Frontal cortex (tissue), 4 donors: ENCODE data around the gene TMPRSS3. TPM values are rescaled to one million over a fixed set of nuclear protein-coding genes. Genes with fewer than 3 reads are reported as not detected.
"Not testable (repeated sequence)": the region's sequence is repeated elsewhere in the genome, so short reads cannot be mapped to it uniquely, and the experiment has no call there.

Experiments
- DNase-seq, 2 donors: peaks; one replicate each; pipeline ENCODE4 v3.0.0; 2012; ENCODE audit warnings: low spot score in 2 of 2
- FAIRE-seq: peaks from 2 replicates; lab custom pipeline; 2012; peaks lifted over from hg19 to GRCh38; lab: Jason Lieb, UNC
- total RNA-seq: library from RNA; depleted of rRNA; stranded (reverse); fragments of >200 nt; gene quantifications from one replicate; pipeline ENCODE4 v1.2.3, GENCODE V29; 2014
- donor health status: control.
- donor health status: control.
- donor health status: control.

Gene TMPRSS3
- total RNA-seq, 1 donor from 2014 or later: not detected

DNA sequence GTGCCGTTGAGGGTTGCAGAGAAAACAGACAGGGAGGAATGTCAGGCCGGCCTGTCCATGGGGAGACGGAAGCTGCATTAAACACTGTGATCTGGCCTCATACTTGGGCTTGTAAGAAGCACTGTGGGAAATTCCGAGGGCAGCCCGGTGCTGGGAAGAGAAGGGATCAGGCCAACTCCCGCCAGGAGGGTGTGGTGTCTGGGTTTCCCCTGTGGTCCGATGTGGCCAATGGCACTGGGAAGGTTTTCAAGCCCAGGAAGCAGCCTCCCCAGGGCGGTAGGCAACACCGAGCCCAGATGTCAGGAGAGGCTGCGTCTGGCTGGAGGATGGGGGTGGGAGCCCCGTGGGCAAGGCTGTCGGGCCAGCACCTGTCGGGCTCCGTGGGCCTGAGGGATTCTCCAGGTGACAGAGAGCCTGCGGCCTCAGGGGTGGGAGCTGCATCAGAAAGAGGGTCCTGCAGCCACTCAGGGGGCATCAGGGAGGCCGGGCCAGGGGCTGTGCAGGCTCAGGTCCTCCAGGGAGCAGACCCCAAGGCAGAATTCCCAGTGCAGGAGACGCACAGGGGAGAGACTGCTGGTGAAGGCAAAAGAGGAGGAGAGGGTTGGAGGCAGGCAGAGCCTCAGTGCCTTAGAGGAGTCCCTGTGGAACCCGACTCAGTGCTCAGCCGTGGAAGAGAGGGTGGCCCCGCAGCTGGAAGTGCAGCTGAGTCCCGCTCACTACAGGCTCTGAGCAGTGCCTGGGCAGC is 16.2 kb upstream of the TMPRSS3 start:
- no peak for DNase-seq
- no peak for FAIRE-seq

DNA sequence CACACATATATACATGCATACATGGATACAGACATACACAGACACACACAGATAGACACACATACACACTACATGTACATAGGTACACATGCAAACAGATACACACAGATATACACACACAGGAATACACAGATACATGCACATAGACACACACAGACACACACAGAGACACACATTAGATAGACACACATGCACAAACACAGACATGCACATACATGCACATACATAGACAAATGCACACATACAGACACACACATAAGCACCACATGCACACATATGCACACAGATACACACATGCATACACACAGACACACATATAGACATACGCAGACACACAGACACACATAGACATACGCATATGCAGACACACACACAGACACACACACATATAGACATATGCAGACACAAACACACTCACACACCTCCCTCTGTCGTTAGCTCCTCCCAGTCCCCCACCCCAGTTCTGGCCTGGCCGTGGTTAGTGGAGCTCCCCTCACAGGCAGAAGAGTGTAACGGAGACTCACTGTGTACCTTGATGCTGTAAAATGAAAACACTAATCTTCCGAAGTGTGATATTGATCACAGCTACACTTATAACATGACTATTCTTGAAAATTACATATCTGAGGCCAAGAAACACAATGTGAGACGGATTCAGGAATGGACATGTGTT is 15.5 kb upstream of the TMPRSS3 start:
- FAIRE-seq (no peak), DNase-seq (no peak)

DNA sequence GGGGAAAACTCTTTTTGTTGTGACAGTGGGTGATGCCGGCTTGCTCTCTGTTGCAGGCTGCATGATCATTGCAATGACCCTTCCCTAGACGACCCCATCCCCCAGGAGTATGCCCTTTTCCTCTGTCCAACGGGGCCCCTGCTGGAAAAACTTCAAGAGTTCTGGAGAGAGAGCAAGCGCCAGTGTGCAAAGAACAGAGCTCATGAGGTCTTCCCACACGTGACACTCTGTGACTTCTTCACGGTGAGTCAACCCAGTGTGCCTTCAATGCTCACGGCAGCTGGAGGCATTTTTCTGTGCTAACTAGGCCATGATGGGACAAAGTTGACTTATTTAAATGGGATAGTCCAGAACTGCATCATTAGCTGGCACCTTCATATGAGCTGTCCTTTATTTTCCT is 13.5 kb upstream of the TMPRSS3 start:
- no peak for DNase-seq
- no peak for FAIRE-seq

DNA sequence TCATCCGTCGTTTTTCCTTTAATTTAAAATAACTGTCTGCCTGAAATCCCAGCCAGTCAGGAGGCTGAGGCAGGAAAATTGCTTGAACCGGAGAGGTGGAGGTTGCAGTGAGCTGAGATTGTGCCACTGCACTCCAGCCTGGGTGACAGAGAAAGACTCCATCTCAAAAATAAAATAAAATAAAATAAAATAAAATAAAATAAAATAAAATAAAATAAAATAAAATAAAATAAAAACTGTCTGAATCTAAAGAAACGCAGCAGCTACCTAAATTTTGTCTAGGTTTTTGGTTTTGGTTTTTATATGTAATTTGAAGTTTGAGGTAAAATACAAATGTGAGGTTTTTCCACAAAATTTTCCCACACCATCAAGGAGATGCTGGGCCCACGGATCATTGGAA is 12.9 kb upstream of the TMPRSS3 start:
- FAIRE-seq, DNase-seq: not testable (repeated sequence)

DNA sequence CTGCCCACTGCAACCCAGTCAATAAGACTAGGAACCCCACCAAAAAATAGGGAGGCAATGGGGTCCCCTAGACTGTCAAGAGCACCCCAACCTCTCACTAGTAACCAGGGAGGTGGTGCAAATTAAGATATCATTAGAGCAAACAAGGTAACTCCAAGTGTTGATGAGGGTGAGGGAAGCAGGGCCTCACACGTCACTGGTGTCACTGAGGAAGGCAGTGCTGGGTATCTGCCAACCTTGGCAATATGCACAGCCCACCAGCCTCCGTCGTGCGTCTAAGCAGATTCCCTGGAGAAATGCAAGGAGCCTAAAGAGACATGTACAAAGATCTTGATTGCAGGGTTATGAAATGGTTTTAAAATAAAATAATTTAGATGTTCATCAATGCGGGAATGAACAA is 11.6 kb upstream of the TMPRSS3 start:
- DNase-seq (no peak), FAIRE-seq (no peak)

DNA sequence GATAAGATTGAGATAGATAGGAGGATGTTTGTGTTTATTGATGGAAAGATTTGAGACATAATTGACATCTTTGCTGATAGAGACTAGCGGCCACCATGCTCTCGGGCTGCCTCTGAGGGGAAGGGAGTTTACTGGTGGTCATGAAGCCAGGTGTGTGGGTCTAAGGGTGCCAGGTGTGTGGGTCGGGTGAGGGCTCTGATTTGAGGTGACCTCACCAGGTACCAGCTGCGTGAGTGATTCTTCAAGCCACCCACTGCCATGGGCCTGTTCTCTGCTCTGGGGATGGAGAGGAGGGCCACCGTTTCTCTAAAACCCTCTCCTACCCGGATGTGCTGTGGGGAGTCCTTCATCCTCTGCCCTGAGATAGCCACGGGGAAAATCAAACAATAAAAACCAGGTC is 11.0 kb upstream of the TMPRSS3 start:
- DNase-seq (no peak), FAIRE-seq (no peak)

DNA sequence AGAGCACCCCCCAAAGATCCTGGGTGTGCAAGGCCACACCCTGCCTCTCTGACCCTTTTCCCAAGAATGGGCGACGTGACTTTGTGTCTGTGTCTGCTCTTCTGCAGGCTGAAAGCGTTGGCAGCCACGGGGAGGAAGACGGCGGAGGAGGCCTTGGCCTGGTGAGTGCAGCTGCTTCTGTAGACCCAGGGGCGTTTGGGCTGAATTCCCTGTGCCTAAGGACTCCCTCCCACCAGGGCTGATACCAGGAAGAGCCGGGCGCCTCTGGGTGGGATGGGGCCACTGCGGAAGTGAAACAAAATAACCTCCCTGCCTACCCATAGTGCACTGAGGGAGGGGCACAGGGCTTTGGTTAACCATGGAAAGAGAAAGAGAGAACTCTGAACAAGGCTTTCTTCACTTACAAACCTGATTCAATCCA is 10.4 kb upstream of the TMPRSS3 start:
- DNase-seq (no peak), FAIRE-seq (no peak)

DNA sequence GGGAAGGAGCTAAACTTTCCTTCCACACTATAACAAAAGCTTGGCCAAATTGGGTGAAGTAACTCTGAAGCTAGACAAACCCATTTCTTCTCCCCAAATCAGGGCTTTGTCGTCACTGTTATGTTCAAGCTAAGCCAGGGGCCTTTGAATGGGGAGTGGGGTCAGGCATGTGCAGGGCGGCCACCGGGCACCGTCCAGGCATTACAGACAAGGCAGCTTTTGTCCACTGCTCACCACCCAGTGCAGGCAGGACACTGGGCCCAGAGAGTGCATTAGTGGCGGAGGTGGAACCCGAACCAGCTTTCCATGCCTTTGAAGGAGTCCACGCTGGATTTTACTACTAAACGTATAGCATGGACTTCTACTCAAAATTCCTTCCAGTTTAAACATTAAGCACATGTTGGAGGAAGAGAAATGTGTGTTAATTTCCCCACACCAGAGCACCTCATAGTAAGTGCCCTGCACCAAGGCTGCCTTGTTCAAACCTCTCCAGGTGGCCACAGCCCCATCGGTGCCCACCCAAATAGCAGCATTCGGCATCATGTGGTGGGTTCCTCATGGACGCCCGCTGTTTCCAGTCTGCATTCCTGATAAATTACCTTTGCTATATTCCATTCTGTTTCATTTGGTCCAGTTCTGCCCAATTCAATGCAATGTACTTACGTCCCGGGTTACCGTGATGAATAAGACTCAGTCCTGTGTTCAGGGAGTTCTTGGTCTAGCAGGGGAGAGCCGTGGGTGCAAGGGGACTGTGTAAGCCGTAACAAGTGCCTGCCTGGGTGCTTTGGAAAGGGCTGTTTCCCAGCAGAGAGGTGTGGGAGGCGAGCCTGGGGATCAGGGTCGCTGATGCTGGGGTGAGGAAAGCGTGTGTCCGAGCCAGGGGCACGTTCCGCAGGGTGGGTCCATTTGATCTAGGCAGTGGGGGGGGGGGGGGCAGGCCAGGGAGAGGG is 9.5 kb upstream of the TMPRSS3 start:
- FAIRE-seq: no peak

DNA sequence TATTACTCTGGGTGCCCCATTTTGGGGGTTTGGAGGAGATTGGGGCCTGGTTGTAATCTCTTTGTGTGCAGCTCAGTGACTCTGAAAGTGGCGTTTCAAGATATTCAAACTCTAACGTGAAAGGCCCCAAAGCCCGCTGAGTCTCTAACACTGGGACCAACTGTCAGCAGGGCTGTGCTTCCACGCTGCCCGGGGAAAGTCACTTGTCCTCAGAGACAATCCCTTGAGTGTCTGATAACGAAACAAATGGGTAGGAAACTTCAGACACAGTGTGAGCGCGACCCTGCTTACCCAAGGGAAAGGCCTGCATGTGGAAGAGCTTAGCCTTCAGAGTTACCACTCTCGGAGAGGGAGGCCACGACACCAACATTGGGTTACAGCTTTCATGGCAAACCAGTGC is 8.7 kb upstream of the TMPRSS3 start:
- DNase-seq (no peak), FAIRE-seq (no peak)

More for the DNA sequence above, 9.5 kb upstream of the TMPRSS3 start:
- no peak for DNase-seq

DNA sequence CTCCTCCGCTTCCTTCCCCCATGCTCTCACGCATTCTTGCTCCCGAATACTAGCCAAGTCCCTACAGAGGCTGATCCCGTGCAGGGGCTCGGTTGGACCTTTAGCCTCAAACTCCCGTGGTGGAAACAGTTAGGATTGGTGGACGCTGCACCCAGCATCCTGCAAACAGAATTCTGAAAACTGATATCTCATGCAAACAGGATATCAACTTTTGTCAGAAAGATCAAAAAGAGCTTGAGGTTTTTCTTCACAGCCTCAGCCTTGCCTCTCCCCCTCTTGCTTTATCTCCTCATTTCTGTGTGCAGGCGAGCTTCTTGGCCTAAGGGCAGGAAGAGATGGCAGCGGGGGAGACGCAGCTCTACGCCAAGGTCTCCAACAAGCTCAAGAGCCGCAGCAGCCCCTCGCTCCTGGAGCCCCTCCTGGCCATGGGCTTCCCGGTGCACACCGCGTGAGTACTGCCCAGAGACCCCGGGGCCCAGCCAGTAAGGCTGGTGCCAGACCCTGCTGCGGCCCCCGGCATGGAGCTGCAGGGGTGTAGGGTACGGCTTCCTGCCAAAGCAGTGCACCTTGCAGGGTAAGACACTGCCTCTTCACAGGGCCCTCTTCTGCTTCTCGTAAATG is 7.9 kb upstream of the TMPRSS3 start, which contains the start of gene UBASH3A:
Gene UBASH3A (plus strand): TSS at position 292 of the 621 bp plus-strand sequence. CDS start 44 bp downstream, at position 336.
- no peak for DNase-seq
- no peak for FAIRE-seq

DNA sequence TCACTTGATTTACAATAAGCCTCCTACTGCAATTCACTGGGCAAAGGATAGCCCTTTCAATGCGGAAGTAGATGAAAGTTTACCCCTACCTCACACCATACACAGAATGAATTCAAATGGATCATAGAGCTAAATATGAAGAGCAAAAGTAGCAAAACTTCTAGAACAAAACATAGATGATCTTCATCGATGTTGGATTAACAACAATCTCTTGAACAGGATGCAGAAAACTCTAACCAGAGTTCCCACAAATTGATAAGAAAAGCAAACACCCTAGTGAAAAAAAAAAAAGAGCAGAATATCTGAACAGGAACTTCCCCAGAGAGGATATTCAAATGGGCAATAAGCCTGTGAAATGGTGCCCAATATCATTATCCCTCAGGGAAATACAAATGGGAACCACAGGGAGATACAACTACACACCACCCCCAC is 6.0 kb upstream of the TMPRSS3 start:
- FAIRE-seq (no peak), DNase-seq (no peak)

DNA sequence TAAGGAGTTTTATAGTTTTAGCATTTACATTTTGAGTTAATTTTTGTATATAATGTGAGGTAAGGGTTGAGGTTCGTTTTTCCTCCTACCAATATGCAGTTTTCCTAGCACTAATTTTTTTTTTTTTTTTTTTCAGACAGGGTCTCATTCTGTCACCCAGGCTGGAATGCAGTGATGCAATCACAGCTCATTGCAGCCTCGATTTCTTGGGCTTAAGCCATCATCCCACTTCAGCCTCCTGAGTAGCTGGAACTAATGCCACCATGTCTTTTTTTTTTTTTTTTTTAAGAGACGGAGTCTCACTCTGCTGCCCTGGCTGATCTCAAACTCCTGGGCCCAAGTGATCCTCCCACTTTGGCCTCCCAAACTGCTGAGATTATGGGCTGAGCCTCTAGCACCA is 5.3 kb upstream of the TMPRSS3 start:
- DNase-seq: no peak
- no peak for FAIRE-seq

DNA sequence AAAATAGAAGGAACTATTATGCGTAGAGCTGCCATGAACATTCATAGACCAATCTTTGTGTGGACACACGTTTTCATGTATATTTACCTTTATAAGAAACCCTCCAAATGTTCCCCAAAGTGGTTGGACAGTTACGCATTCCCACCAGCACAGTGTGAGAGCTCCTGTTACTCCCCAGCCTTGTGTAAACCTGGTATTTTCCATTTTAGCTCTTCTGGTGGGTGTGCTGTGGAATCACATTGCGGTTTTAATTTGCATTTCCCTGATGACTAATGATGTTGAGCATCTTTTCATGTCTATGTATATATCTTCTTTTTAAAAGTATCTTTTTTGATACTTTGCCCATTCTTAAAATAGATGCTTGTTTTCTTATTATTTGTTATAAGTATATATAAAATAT is 4.7 kb upstream of the TMPRSS3 start:
- DNase-seq (no peak), FAIRE-seq (no peak)

DNA sequence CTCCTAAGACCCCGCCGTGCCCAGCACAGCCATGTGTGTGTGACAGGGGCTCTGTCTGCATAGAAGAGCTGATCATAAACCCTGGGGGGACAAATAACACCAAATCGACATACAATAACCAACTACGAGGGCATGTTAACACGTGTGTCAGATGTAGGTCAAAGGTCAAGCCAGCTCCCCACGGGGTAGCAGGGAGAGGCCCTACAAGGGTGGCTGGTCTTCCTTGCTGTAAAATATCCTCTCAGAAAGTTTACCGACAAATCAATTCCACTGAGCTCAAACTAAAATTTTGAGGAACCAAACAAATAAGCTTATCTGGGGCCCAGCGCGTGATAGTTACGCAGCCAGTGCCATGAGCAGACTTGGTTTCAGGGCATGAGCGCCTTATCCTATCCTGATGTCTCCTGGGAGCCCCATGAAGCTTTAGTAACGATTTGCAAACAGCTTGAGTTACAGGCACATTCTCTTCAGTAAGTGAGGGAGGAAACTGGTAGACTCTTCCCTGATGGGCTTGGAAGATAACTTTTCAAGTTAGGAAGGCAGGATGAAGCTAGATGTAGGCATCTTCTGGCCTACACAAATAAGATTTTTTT is 2.7 kb upstream of the TMPRSS3 start:
- DNase-seq (no peak), FAIRE-seq (no peak)

DNA sequence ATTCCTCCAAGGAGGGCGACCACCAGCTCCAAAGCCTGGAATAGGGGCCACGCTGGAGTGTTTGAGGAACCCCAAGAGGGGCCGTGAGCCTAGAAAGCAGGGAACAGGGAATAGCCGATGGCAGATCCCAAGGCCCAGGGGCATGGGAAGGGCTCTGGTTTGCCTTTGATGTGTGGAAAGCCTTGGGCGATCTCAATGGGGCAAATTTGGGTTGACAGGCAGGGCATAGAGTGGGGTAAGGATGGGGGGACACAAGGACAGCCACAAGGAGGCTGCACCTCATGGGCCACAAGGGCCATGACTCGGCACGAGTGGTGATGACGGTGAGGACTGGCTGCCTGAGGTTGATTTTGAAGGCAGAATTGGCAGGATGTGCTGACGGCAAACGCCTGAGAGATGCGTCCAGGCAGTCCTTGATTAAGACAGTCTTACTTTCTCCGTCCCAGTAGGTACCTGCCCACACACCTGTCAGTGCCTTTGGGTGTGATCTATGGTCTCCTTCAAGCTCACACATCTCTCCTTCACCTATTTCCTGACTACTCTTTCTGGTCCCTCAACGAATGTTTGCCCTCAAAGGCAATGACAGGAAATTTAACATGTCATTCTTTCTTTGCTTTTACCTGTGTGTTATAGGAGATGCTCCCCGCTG is 2.0 kb upstream of the TMPRSS3 start:
- FAIRE-seq (no peak), DNase-seq (no peak)

DNA sequence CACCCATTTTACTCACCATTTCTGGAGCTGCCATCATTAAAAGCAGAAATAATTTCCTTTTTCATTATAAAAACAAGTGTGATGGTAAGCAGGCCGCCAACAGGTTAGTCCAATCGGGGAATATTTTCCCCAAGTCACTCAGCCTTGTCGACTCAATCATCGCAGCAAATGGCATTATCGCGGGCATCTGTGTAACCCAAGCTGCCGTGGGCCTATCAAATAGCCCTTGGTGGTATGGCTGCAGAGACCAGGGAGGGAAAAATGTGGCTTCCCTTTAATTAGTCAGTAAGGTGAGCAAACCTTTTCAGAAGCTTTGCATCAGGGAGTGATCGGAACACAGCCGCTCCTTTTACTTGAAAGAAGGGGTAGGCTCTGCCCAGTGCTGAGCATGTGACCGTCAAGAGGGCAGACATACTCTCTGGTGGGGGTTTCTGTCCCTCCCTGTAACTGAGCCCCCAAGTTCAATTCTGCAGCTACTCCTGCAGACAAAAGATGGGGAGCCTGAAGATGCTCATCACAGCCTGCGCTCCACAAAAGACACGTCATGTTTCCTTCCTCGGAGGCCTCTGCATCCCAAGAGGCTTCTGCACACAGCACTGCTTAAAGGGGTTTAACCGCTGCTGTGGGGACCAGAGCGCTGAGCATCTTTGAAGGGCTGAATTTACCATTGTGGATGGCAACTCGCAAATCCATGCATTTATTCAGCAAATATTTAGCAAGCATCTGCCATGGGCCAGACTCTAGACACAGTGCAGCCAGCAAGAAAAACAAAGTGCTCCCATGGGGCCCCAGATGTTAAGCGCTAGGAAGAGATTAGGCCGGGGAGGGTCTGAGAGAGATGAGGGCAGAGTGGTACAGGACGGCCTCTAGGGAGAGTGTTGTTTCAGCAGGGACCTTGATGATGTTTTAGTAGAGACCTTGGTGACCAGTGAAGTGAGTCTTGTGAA is 1.2 kb upstream of the TMPRSS3 start:
- DNase-seq (no peak), FAIRE-seq (no peak)

DNA sequence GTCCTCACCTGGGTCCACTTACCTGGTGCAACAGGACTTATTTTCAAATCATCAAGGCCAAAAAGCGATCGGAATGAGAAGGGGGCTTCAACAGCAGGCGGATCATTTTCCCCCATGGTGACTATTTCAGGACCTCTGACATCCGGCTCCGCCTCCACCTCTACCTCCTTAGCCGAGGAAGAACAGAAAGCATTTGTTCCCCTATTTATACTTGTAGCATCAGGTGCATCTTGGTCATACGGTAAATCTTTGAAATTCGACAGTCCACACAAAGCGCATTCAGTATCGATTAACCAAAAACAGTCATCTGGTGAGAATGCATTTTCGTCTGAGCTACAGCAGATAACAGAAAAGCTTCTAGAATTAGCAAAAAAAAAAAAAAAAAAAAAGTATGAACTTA is 550 bp downstream of the TMPRSS3 start:
- FAIRE-seq: no peak
- DNase-seq: no peak

DNA sequence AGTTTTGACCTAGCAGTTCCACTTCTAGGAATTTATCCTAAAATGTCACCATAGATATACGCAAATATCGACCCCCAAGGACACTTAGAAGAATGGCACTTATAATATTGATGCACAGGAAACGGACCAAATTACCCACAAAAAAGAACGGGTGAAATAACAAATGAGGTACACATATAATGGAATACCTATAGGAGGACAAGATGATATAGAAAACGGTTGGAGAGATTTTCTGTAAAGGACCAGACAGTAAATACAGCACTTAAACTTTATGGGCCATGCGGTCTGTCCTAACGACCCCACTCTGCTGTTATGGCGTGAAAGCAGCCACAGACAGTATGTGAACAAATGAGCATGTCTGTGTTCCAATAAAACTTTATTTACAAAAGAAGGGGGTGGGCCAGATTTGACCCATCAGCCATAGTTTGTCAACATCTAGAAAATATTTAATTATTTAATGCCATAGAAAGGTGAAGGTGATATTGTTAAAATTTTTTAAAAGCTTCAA is 2.4 kb downstream of the TMPRSS3 start:
- DNase-seq (no peak), FAIRE-seq (no peak)
